Skin of body (tissue), 2 donors: ENCODE data around the gene RAMP1. TPM values are rescaled to one million over a fixed set of nuclear protein-coding genes. Genes with fewer than 3 reads are reported as not detected.

Source experiments
- DNase-seq: peaks from one replicate; lab custom pipeline; 2025; lab: John Stamatoyannopoulos, UW
- total RNA-seq: library from RNA; depleted of rRNA; stranded (reverse); fragments of >200 nt; gene quantifications from one replicate; pipeline ENCODE4 v1.2.3, GENCODE V29; 2014

The RAMP1 gene
- total RNA-seq, 1 donor from 2014 or later, result 12.5 TPM

GRCh38 chr2:237876532-237876931 lies 17.1 kb downstream of the RAMP1 start:
- no peak for DNase-seq

GRCh38 chr2:237876951-237877491 lies 17.6 kb downstream of the RAMP1 start:
- DNase-seq, result no peak

DNA sequence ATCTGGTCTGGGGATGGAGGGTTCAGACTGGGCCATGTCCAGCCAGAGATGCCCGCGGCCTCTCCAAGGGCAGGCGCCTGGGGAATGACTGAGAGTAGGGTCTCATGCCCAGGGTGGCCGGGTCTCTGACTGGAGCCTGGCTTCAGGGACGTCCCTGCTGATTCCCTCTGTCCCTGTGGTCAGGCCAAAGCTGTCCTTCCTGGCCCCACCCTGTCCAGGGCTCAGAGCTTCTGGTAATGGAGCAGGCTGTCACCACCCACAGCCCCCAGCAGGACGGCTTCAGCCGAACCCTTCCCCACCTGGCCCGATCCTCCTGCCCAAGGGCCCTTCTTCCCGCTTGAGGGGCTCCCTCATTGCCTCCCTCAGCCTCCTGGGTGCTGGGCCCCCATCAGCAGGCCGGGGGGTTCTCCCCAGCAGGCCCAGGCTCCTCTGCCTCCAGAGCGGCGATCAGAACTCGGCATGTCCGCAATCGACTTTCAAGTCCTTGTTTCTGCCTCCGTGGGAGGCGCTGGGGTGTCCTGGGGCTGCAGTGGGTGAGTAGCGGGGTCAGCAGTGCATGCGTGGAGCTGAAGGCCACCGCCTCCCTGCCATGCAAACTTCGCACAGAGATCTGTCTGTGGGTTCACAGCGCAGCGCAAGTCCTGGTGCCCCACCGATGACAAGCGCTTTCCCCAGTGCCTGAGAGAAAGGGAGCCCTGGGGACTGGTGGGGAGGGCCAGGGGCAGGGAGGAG lies 18.3 kb downstream of the RAMP1 start:
- no peak for DNase-seq

DNA sequence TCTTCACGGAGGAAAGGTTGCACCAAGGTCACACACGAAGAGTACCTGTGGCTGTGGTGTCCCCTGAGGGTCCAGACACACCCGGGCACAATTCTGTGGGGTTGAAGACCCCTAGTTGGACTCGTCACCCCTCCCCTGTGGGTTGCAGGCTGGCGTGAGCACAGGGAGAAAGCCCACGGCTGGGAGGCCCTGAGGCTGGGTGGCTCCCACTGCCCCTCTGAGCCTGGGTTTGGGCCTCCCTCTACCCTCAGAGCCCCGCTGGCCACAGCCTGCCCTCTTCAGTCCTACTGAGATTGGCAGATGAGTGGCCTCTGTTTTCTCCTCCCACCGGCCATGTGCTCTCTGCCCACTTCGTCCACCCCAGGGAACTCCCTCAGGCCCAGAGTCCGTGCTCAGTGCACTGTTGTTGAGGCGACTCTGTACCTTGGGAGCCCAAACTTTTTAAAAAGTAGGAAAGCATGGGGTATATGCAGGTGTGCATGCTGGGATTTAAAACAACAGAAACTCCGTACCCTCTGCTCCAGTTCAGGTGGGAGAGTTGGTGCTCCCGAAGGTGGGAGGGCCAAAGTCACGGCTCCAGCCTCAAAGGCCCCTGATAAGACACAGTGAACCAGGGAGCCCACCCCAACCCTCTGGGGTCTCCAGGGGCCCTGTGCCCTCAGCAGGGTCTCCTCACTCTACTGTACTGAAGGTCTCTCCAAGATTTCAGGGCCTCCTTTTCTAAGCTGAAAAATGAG lies 19.1 kb downstream of the RAMP1 start:
- no peak for DNase-seq

DNA sequence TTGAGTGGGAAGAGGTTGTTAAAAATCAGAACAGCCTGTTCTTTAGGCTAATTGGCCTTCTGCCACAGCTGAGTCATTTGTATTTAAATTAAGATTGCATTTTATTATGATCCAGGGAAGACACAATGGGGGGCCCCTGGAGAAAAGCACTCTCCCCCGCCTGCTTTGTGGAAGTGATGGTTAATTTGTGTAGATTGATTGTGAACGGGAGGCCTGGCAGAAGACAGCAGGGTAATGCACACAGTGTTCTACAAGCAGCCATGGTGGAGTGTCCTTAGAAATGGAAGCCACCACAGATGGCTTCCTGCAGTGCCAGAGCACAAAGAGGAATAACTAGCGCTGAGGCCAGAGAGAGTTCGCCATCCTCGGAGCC lies 19.6 kb downstream of the RAMP1 start:
- peak; percentile 44 for DNase-seq

DNA sequence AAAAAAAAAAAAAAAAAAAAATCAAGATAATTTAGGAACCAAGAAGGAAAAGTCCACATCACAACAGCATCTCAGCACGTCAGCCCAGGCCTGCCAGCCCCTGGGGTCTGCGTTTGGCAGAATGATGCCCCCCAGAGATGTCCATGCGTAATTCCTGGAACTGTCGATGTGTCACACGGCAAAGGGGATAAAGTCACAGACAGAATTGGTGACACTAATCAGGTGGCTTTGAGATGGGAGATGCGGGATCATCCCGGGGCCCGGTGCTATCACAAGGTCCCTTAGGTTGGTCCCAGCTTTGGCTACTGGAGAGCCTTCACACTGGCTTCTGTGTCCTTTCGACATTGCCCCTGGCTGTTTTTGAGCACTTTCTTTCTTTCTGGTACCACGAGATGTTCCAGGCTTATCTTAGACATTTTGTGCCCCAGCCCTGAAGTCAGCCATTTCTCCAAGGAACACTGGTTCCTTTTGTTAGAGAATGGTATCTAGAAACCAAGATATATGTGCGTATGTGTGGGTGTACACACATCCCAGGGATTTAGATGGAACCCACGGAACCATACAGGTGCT lies 20.7 kb downstream of the RAMP1 start:
- no peak for DNase-seq

GRCh38 chr2:237882510-237883481 lies 23.4 kb downstream of the RAMP1 start:
- DNase-seq, result no peak

- no peak for DNase-seq
These were observed 24.6 kb downstream of the RAMP1 start for GRCh38 chr2:237883951-237884446.

DNA sequence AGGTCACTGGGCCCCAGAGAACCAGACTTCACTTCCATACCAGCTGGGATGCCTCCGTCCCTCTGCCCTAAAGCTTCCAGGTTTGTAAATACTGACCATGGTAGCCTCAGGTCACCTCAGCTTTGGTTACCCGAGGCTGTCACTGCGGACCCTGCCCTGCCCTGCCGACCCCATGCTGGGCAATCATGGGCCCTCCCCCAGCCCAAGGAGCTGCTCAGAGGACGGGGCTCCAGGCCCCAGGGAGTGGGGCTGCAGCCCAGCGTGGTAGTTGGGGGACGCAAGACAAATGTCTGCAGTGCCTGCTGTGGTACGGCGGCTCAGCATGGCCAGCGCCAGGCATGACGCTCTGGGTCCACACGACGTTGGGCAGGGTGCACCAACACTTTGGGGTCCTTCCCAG lies 25.3 kb downstream of the RAMP1 start:
- DNase-seq, result no peak

DNA sequence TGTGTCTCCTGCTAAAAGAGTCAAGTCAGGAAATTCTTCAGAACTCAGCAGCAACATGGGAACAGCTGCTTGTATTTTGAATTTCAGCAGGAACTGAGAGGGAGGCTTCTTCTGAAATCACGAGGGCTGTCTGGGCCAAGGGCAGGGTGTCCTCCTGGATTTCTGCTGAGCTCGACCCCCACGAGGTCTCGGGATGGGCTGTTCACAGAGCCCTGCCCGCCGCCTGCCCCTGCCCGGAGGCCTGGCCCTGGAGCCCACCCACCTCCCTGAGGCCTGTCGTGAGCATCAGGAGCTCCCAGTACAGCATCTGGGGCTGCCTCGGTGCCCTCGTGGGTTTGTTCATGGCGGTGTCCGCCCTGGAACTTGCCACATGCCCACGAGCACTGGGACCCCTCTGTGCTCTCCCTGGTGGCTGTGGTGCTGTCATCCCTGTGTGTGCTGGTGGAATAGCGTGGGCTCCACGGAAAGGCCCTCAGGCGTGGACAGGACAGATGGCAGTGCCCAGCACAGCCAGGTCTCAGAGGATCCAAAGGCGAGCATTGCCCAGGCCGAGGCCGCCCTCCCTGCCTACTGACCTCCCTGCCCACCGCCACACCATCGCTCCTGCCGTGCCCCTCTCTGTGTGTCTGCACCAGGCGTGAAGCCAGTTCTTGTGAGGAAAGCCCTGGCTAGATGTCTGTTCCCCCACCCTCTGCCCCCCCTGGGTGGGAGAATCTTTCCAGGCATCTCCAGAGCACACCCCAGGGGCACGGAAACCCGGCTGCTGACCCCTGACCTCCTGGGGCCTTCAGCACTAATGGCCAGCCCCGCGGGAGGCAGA lies 25.9 kb downstream of the RAMP1 start:
- no peak for DNase-seq

DNA sequence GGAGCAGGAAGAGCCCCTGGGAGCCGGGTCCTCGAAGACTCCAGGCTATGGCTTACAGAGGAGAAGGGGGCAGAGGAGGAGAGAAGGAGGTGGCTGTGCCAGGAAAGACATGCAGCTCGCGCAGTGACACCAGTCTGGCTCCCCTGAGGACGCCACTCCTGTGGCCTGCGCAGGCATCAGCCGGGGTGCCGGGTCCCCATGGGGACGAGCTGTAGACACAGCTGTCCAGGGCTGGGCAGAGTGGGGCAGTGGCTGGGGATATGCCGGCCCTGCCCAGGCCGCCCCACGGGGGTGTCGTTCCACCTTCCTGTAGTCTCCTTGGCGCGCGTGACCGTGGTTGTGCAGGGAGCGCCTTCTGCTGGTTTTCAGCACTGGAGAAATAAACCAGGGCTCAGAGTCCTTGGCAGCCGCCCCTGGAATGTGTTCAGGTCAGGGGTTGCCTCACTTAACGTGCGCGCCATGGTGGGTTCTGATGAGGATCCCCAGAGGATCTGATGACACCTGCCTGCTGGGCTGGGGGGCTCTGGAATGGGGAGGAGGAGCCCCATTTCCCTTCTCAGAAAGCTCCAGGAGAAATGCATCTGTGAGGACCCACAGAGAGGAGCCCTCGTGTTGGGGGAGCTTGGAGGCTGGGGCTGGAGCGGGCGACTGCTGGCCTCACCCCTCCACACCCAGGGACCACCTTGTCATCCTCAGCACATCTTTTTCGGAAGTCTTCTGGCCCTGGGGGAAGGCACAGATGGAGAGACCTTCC lies 26.7 kb downstream of the RAMP1 start:
- no peak for DNase-seq

GRCh38 chr2:237886685-237887481 lies 27.5 kb downstream of the RAMP1 start:
- DNase-seq, result no peak

GRCh38 chr2:237888389-237888788 lies 29.0 kb downstream of the RAMP1 start:
- DNase-seq, result no peak

GRCh38 chr2:237889016-237889415 lies 29.6 kb downstream of the RAMP1 start:
- DNase-seq, result no peak

DNA sequence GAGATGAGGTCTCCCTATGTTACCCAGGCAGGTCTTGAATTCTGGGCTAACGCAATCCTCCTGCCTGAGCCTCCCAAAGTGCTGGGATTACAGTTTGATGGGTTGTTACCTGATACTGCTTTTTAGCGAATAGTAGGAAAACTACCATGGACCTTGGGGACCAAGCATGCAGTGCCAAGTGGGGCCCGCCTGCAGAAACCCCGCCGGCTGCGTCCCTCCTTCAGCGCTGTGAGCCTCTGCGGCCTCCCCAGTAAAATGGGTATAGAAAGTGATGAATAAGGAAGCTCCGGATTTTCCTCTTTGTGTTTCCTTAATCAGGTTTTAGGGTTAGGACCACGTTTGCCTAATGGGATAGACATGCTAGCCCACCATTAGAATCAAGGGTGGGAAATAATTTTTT lies 30.4 kb downstream of the RAMP1 start:
- no peak for DNase-seq

GRCh38 chr2:237892478-237892877 lies 33.1 kb downstream of the RAMP1 start:
- DNase-seq, result no peak

DNA sequence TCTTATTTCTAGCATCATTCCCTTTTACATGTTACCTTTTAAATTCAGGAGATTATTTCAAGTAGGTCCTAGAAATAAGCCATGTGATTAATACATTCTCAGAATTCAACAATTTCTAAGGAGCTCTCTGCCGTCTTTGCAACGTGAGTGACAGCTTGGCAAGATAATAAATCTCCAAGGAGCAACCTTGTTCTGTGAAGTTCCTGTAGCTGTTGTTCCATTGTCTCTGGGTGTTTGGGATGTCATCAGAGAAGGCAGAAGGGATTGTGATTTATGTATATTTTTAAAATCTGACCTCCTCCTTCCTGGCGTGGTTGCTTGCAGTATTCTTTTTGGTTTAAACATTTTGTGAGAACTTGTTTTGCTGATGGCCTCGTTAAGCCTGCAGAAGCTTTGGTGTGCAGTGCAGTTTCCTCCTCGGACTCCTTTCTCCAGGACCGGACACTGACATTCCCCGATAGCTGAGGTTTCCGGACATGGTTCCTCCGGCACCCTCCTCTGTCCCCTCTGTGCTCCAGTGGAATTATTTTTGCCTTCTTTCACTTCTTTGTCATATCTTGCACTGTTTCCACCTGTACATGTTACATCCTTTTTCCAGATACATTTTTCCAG lies 33.7 kb downstream of the RAMP1 start:
- DNase-seq, result no peak

DNA sequence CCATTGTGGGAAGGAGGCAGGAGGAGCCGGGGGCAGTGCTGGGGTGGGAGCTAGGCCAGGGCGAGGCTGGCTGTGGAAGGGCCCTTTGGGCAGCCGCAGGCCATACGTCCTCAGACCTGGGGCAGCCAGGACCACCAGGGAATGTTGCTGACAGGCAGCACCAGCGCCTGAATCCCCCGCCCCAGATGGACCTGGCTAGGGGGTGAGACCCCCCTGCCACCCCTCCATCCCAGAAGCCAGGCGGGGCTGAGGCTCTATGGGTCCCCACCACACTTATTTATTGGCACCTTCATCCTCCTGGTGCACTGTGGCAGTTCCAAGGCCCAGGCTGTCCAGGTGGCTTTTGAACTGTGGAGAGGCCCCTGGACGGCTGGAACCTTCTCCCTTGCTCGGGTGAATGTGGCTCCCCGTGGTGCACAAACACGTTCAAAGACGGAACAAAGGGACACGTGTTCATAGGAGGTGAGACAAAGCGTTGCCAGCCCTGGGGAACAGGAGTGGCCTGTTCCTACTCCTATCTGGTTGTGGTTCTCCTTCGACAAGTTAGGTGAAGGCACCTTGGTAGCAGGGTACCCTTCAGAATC lies 35.1 kb downstream of the RAMP1 start:
- DNase-seq, result no peak
